ENCODE results near the gene SPINK13.
"Not testable (repeated sequence)": the region's sequence is repeated elsewhere in the genome, so short reads cannot be mapped to it uniquely, and the experiment has no call there.

Gene SPINK13, protein sequence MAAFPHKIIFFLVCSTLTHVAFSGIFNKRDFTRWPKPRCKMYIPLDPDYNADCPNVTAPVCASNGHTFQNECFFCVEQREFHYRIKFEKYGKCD

DNA sequence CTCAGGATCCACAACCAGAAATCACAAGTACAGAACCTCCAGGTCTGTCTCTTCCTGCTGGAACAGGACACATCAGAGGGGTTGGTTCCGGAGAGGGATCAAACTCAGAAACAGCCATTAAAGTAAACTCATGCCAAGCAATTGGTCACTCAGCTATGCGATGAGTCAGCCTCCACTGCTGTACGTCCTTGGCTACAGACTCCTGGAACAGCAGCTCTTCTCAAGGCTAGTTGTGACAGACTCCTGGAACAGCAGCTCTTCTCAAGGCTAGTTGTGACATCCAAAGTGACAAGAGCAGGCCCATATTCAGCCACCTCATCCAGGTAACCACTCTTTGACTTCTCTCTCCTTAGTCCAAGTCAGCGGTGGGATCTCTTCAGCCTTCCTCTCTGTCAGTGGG is at the start of gene SPINK13:
Gene SPINK13 (plus strand): TSS at position 229 of the 400 bp plus-strand sequence. CDS start 1,279 bp downstream, outside the sequence.
- no peak for DNase-seq (ENCODE audit: low read depth)

DNA sequence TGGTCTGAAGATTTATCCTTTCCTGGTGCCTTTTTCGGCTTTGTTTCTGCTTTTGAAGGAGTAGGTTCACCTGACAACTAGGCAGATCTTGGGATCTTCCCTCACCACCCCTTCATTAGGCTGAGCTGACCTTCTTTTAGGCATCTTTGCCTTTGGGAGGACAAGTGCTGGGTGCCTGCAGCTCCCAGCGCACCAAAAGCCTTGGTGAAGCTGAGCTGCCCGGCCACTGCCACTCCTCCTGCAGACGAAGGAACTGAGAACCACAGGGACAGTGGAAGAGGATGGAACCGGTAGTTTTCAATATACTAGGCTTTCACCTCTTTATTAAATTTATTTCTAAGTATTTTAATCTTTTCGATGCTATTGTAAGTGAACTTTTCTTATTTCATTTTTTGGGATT is 47.1 kb upstream of the SPINK13 start:
- DNase-seq (ENCODE audit: low read depth), result no peak

DNA sequence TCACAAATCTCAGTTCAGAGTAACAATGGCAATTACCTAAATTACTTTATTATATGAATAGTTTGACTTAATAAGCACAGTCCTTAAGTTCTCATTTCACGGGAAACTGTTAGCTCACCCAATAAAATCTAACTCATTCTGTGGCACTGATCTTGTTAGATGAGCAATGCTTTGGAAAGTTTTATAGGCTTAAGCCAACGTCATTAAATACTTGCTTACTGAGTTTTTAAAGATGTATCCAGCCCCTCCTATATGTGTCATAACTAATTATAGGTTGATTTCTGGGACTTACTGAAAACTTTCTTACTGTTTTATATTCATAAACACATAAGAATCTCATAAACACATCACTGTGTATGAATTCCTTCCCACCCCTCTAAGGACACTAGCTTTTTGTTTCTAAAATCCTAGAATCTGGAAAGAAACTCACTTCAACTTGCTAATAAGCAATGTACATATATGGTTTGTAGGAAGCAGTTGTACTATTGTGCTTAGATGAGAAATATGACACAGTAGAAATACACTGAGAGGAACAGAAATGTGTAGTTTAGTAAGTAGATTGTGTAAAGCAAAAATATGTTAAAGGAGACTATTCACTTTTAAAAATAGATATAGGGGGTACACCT is 44.4 kb upstream of the SPINK13 start:
- DNase-seq (ENCODE audit: low read depth), result no peak

DNA sequence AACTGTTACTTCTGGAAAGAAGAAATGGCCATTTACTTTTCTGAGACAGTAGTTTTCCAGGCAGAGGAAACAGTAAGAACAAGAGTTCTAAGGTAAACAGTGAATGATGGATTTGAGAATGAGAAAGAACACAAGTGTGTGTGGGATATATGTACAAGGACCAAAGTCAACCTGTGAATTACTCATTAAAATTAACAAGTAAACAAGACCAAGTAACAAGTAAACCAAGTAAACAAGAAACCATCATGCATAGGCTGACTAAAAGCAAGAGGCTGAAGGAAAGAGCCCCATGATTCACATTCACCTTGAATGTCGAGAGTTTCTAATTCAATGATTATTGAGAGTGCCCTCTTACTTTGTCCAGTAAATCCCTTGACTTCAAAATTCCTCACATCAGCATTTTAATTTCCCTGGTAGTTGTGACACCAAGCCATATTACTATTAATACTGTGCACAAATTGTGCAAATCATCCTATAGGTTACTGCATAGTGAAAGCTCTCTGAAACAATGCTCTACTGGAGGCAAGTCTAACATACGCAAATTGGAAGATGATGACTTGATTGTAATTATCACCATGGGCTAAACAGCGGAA is 40.1 kb upstream of the SPINK13 start:
- no peak for DNase-seq (ENCODE audit: low read depth)

DNA sequence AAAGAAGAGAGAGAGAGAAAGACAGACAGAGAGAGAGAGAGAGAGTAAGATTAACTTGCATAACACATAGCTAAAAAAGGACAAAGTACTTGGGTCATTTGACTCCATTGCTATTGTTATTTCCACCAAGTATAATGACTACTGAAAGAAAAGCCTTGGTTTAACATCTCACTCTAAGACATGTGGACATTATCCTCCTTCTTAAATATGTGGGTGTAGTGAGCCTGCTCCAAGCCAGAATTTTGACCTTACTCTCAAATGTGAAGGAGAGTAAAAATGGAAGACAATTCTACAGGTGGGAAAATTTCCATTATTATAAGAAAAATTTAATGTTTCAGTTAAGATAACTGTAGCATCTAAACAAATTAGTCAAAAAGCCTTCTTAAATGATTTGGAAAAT is 38.8 kb upstream of the SPINK13 start:
- DNase-seq (ENCODE audit: low read depth), result no peak

DNA sequence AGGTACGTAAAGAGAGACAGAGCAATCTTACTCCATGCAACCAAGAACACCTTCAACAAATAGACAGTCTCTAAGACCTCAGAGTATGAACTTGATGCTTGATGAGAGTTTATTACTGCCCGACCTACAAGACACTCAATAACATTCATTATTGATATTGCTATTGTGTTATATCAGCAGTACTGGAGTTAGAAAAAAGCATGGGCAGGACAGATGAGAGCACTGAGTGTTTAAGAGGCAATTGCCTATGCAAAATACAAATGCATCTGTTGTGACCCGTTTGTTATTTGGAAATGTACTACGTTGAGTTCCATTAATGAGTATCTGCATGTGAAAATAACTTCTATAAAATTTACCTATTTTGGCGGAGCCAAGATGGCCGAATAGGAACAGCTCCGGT is 38.4 kb upstream of the SPINK13 start:
- no peak for DNase-seq (ENCODE audit: low read depth)

DNA sequence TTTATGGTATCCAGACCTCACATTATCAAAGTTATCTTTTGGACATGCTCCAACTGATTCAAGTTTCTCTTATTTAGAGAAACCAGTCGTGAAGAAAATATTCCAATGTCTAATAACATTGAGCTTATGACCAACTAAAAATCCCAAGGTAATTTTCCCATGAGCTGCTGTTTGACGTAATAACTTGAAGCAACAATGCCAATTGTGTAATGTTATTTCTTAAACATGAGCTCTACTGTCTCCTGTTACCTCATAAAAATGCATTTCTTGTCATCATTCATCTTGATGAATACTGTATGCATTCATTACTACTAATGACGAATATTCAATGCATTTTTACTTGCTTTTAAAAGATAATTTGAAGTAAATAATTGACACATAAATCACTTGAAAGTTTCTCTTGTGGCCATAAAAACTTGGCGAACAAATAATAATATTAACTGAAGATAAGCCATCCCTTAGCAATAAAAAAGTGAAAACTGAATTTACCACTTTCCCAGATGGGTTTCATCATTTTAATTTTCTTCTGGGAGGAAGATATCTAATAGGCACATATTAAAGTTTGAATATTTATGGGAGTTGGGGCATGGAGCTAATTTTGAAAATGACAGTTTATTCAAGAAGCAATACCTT is 30.7 kb upstream of the SPINK13 start:
- no peak for DNase-seq (ENCODE audit: low read depth)

DNA sequence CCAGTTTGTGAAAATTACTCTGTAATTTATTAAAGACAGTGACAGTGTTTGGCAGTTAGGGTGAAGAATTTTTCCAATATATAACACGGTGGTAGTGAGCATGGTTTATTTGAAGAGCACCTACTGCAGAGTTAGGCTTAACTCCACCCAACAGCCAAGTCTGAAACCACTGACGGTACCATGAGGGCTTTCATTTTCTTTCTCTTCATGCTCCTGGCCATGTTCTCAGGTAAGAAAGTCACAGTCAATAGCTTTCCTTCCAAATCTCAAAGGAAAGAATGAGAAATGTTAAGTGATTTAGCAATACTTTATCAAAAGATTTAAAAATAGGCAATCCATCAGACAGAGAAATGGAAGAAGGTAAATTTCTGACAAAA is 30.2 kb upstream of the SPINK13 start, which contains the start of gene MARCOL:
Gene MARCOL (plus strand): TSS at position 108 of the 377 bp plus-strand sequence. CDS start 73 bp downstream, at position 181.
- DNase-seq (ENCODE audit: low read depth), result no peak

DNA sequence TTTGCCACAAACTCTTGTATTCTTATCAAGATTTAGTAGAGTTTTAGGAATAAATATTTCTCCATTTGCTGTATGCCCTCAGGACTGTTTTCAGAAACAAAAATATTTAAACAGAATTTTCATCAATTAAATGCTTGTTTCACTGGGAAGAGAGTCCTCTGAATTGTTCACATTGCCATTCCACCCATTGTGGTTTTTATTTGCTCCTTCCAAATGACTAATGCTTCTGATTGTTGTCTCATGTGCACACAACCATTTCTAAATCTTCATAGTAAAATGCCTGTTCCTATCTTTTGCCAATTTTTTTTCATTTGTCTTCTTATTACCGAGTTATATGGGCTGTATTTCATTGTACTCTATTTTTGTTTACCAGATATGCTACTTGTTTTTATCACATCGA is 19.7 kb upstream of the SPINK13 start:
- DNase-seq (ENCODE audit: low read depth), result no peak

DNA sequence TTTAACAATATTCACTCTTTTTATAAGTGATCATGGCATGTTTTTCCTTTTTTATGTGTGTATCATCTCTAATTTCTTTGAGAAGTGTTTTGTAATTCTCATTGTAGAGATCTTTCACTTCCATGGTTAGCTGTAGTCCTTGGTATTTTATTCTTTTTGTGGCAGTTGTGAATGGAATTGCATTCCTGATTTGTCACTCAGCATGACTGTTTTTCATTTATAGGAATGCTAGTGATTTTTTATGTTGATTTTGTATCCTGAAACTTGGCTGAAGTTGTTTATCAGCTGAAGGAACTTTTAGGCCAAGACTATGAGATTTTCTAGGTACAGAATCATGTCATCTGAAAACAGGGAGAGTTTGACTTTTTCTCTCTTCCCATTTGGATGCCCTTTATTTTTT is 13.1 kb upstream of the SPINK13 start:
- DNase-seq (ENCODE audit: low read depth), result no peak

DNA sequence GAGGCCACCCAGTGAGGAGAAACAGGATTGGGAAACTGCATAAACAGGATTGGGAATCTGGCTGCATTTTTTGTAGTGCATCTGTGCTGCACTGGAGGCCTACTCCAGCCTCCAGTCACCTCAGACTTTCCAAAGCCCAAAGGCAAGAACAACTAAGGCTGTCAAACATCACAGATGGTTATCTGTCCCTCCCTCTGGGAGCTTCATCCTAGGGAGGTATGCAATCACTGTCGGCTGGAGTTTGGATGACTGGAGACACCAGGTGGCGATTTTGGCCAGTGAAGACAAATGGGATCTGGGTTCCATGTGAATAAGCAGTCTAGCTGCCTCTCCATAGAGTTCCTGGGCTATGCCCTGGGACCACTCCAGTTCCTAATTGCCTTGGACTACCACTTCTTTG is 9.3 kb upstream of the SPINK13 start:
- no peak for DNase-seq (ENCODE audit: low read depth)

DNA sequence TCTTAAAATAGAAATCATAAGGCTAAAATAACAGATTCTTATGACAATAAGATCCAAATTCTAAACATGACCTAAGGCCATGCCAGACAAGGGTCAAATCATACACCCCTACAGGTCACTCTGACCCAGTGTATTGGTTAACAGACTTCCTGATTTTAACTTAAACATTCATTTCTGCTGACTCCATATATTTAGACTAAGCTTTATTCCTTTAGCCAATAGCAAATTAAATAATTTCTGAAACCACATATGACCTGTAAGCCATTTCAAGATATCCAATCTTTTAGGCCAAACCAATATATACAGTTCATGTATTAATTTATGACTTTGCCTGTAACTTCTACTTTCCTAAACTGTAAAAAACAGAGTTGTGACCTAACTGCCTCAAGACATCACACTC is 7.4 kb upstream of the SPINK13 start:
- DNase-seq (ENCODE audit: low read depth), result no peak

DNA sequence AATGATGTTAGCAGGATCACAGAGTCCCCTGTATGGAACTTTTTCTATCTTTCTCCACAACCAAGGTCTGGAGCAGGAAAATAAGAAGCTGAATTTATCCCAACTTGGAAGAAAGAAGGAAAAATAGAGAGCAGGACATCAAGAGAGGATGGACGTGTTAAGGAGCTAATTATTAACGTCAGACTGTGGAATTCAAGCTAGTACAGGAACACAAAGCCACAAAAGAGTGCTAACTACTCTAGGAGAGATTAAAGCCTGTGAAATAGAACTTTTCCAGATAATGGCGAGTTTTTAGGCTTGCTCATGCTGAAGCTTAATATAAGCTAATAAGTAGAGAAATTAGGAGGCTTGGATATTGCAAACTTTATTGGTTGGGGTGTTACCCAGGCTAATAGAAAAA is 632 bp upstream of the SPINK13 start:
- DNase-seq (ENCODE audit: low read depth), result no peak

DNA sequence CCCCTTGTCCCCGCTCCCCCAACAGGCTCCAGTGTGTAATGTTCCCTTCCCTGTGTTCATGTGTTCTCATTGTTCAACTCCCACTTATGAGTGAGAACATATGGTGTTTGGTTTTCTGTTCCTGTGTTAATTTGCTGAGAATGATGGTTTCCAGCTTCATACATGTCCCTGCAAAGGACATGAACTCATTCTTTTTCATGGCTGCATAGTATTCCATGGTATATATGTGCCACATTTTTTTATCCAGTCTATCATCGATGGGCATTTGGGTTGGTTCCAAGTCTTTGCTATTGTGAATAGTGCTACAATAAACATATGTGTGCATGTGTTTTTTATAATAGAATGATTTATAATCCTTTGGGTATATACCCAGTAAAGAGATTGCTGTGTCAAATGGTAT is 6.5 kb downstream of the SPINK13 start:
- not testable (repeated sequence) for DNase-seq (ENCODE audit: low read depth)

DNA sequence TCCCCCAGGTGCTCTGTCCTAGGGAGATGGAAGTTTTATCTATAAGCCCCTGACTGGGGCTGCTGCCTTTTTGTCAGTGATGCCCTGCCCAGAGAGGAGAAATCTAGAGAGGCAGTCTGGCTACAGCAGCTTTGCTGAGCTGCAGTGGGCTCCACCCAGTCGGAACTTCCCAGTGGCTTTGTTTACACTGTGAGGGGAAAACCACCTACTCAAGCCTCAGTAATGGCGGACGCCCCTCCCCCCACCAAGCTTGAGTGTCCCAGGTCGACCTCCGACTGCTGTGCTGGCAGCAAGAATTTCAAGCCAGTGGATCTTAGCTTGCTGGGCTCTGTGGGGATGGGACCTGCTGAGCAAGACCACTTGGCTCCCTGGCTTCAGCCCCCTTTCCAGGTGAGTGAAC is 12.3 kb downstream of the SPINK13 start:
- not testable (repeated sequence) for DNase-seq (ENCODE audit: low read depth)

DNA sequence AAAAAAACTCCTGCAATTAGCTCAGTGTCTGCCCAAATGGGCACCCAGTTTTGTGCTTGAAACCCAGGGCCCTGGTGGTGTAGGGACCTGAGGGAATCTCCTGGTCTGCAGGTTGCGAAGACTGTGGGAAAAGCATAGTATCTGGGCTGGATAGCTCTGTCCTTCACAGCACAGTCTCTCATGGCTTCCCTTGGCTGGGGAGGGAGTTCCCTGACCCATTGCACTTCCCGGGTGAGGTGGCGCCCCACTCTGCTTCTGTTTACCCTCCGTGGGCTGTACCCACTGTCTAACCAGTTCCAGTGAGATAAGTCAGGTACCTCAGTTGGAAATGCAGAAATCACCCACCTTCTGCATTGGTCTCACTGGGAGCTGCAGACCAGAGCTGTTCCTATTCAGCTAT is 12.7 kb downstream of the SPINK13 start:
- DNase-seq (ENCODE audit: low read depth), result not testable (repeated sequence)

DNA sequence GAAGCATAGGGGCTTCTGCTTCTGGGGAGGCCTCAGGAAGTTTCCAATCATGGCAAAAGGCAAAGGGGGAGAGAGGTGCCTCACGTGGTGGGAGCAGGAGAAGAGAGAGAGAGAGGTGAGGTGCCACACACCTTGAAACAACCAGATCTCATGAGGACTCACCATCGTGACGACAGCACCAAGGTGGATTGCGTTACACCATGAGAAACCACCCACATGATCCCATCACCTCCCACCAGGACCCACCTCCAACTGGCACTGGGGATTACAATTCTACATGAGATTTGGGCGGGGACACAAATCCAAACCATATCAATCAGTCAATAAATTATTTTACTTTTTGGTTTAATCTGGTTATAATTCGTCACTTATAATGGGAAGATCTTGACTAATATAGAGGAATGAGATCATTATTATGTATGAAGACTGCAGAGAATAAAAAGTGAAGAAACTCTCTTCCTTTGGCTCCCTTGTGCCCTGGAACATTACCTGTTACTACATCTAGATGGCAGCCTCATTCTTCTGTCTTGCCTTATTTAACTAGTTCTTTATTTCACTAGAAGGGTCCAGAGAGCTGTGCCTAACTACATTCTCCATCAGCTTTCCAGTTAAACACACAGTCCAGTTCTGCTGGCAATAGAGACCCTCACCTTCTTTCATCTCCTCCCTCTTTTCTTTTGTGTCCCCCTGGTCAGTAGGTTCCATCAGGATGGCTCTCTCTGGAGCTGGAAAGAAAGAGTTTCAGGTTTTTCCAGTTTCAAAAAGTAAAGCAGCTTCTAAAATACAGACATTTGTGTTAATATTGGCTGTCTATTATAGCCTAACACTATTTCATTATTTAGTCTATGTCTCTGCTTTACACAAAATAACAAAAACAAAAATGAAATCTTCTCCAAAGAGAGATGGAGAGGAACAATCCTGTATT is 21.9 kb downstream of the SPINK13 start:
- no peak for DNase-seq (ENCODE audit: low read depth)

DNA sequence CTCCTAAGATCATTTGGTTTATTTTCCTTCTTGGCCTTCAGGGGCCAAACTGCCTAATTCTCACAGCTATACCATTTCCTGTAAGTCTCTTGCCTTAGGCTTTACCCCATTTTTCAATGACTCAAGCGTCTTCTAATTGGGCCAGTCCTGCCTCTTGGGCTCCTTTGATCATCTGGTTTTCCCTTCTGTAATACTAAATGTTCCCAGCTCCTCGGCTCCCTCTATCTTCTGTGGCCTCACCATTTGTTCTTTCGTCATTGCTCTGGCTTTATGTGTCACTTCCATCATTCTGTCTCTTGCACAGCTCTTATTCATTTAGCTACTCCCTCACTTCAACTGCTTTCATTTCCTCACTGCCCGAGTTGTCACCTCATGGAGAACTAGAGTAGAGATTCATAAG is 29.1 kb downstream of the SPINK13 start:
- no peak for DNase-seq (ENCODE audit: low read depth)

DNA sequence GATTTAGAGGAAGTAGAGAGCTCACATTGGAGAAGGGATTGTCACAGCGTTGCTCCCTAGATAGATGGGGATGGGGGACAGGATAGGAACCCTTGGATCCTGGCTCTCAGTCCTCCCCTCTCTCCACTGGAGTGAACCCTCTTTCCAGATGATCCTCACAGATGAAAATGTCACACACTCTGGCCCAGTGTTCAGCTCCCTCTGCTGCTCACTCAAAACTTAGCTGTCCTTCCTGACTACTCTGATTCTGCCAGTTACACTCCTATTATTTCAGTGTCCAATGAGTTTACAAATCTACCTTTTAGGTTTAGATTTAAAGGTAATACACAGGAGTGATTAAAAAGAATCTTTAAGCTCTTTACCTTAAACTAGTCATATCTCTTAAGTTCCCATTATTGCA is 37.9 kb downstream of the SPINK13 start:
- no peak for DNase-seq (ENCODE audit: low read depth)

DNA sequence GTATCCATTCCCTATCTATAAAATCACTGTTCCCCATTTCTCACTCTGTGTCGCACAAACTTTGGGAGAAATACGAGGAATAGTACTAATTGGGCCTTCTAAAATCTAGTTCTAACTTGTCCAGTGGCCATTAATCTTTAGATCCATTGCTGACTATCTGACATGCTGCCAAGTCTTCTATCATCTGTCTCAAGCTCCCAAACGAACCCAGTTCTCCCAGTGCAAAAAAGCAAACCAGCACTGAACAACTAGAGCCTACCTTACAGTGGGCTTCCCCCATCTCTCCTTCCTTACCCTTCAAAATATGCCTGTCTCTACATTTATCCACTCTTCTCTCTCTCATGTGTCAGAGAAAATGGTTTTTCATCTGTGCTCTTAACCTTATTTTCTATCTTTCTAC is 40.4 kb downstream of the SPINK13 start:
- no peak for DNase-seq (ENCODE audit: low read depth)

DNA sequence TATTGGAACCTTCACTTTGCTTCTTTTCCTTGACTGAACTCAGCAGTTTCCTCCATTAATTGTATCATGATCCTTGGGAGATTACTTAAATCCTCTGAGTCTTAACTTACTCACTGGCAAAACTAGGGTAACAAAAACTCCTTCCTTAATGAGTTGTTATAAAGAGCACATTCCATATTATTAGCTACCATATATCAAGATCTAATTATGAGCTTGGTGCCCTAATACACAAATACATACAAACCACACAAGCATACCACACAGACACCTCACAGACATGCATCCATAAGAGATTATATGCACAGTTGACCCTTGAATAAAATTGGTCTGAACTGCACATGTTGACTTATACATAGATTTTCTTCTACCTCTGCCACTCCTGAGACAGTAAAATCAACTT is 41.2 kb downstream of the SPINK13 start:
- no peak for DNase-seq (ENCODE audit: low read depth)

DNA sequence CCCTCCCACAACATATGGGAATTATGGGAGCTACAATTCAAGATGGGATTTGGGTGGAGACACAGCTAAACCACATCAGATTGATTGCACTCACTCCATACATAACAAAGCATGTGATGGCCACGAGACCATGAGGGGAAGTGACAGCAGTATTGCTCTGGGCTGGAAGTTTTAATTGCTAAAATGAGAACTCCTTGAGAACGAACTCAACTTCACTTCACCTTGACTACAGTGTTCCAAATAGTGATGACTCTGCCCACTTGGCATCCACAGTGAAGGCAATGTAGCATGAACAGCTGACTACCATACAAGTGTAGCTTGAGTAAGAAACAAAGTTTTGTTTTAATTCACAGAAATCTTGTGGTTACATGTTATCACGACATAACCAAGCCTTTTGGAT is 42.9 kb downstream of the SPINK13 start:
- DNase-seq (ENCODE audit: low read depth), result no peak
